ENCODE data around the gene HPS4.
A peak's percentile ranks its signal among the peaks of the same experiment; 100 is the strongest.

DNA sequence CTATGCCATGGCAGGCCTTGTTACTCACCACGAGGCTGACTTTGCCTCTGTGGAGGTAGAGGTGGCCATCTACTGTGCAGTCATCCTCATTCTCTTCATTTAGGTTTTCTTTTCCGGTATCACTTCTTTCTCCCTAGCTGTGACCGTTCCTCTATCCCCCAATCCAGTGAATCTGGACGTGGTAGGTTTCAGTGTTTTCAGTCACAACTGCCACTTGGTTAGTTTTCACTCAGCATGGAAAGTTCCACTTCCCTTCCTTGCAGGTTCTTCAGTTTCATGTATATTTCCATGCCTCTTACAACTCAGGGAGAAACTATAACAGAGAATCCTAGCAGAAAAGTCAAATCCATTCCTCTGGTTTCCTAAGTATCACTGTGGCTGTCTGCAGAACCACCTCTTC is 1.9 kb downstream of the HPS4 start:
- TF ChIP-seq, protein P1, sequence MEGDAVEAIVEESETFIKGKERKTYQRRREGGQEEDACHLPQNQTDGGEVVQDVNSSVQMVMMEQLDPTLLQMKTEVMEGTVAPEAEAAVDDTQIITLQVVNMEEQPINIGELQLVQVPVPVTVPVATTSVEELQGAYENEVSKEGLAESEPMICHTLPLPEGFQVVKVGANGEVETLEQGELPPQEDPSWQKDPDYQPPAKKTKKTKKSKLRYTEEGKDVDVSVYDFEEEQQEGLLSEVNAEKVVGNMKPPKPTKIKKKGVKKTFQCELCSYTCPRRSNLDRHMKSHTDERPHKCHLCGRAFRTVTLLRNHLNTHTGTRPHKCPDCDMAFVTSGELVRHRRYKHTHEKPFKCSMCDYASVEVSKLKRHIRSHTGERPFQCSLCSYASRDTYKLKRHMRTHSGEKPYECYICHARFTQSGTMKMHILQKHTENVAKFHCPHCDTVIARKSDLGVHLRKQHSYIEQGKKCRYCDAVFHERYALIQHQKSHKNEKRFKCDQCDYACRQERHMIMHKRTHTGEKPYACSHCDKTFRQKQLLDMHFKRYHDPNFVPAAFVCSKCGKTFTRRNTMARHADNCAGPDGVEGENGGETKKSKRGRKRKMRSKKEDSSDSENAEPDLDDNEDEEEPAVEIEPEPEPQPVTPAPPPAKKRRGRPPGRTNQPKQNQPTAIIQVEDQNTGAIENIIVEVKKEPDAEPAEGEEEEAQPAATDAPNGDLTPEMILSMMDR (conservative IDR thresholded peaks at IDR 0.05; ENCODE audit: low read length): 0 out of 2 replicates have a peak, but pooled peaks have one; percentile 30
- no peak for TF ChIP-seq EZH2phosphoT487 (IDR thresholded peaks at IDR 0.05; ENCODE audit: borderline replicate concordance, low read depth, low read length)
